HL-60 (cell line): ENCODE measurements around the gene BSDC1.

Experiments used
- DNase-seq, 2 experiments: peaks; one replicate each; pipeline ENCODE4 v3.0.0-alpha.2; 2010 to 2020; ENCODE audit warnings: low read depth in 1 of 2, low spot score in 1 of 2
- H3K27ac ChIP-seq: fragments of 250-450 bp; sonication (Bioruptor Pico); replicated peaks from 2 replicates; pipeline ENCODE4 v1.5.1; 2020; ENCODE audit warnings: mild to moderate bottlenecking, moderate library complexity
- H3K27me3 ChIP-seq: fragments of 250-450 bp; sonication (Bioruptor Pico); 2 replicates; pipeline ENCODE4 v1.5.1; 2021; ENCODE audit warnings: mild to moderate bottlenecking, moderate library complexity; ENCODE audit not compliant: insufficient read depth, poor library complexity, severe bottlenecking
- H3K4me3 ChIP-seq: replicated peaks from 2 replicates; pipeline ENCODE4 v1.5.1; 2011; ENCODE audit warnings: mild to moderate bottlenecking, control low read depth, low read length; ENCODE audit not compliant: insufficient read depth
- GABPA ChIP-seq: IDR thresholded peaks from 2 replicates; pipeline ENCODE4 v1.6.1; 2012; ENCODE audit warnings: low read depth
- POLR2AphosphoS5 ChIP-seq: IDR thresholded peaks from 2 replicates; pipeline ENCODE4 v1.6.1; 2012; ENCODE audit warnings: low read depth
- SPI1 ChIP-seq: IDR thresholded peaks from 2 replicates; pipeline ENCODE4 v1.6.1; 2012; ENCODE audit warnings: low read depth, mild to moderate bottlenecking, borderline replicate concordance
- TF ChIP-seq, protein P1 (sequence below): IDR thresholded peaks from 2 replicates; pipeline ENCODE4 v1.6.1; 2012; ENCODE audit warnings: low read depth; ENCODE audit not compliant: insufficient replicate concordance
- TF ChIP-seq, protein P2 (sequence below): IDR thresholded peaks from one replicate; pipeline ENCODE4 v1.5.1; 2011; ENCODE audit warnings: low read length, control low read depth, inconsistent platforms; ENCODE audit not compliant: insufficient read depth

BSDC1 gene

DNA sequence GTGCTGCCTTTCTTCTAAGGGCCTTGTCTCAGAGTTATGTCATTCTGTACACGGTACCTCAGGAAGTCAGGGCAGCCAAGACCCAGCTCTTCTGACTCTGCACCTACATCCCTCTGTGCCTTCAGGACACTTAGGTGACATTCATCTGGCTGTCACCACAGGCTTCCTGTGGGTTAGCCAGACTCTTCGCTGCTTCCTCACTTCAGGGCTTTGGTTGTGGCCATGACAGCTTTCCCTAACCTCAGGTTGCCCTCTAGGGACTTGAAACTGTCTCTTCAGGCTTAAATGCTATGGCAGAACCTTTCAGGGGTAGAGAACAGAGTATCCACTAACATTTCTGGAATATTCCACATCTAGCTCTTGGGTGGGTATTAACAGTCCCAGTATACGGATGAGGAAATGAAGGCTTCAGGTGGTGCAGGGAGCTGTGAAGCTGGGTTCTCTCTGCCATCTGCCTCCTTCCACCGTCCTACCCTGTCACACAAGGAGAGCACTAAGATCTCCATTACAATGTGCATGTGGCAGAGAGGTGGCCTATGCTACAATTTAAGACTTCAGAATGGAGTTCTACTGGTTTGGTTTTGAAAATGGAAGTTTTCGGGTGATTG is 22.0 kb downstream of the BSDC1 start:
- peak; percentile 38 to 88 for DNase-seq
- TF ChIP-seq, protein P1, sequence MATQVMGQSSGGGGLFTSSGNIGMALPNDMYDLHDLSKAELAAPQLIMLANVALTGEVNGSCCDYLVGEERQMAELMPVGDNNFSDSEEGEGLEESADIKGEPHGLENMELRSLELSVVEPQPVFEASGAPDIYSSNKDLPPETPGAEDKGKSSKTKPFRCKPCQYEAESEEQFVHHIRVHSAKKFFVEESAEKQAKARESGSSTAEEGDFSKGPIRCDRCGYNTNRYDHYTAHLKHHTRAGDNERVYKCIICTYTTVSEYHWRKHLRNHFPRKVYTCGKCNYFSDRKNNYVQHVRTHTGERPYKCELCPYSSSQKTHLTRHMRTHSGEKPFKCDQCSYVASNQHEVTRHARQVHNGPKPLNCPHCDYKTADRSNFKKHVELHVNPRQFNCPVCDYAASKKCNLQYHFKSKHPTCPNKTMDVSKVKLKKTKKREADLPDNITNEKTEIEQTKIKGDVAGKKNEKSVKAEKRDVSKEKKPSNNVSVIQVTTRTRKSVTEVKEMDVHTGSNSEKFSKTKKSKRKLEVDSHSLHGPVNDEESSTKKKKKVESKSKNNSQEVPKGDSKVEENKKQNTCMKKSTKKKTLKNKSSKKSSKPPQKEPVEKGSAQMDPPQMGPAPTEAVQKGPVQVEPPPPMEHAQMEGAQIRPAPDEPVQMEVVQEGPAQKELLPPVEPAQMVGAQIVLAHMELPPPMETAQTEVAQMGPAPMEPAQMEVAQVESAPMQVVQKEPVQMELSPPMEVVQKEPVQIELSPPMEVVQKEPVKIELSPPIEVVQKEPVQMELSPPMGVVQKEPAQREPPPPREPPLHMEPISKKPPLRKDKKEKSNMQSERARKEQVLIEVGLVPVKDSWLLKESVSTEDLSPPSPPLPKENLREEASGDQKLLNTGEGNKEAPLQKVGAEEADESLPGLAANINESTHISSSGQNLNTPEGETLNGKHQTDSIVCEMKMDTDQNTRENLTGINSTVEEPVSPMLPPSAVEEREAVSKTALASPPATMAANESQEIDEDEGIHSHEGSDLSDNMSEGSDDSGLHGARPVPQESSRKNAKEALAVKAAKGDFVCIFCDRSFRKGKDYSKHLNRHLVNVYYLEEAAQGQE: no peak
- TF ChIP-seq POLR2AphosphoS5 (peak; percentile 53; the same call in 1 of the 2 replicates), SPI1 (peak; percentile 48; the same call in 1 of the 2 replicates)
- TF ChIP-seq, protein P2, sequence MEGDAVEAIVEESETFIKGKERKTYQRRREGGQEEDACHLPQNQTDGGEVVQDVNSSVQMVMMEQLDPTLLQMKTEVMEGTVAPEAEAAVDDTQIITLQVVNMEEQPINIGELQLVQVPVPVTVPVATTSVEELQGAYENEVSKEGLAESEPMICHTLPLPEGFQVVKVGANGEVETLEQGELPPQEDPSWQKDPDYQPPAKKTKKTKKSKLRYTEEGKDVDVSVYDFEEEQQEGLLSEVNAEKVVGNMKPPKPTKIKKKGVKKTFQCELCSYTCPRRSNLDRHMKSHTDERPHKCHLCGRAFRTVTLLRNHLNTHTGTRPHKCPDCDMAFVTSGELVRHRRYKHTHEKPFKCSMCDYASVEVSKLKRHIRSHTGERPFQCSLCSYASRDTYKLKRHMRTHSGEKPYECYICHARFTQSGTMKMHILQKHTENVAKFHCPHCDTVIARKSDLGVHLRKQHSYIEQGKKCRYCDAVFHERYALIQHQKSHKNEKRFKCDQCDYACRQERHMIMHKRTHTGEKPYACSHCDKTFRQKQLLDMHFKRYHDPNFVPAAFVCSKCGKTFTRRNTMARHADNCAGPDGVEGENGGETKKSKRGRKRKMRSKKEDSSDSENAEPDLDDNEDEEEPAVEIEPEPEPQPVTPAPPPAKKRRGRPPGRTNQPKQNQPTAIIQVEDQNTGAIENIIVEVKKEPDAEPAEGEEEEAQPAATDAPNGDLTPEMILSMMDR: peak; percentile 8

DNA sequence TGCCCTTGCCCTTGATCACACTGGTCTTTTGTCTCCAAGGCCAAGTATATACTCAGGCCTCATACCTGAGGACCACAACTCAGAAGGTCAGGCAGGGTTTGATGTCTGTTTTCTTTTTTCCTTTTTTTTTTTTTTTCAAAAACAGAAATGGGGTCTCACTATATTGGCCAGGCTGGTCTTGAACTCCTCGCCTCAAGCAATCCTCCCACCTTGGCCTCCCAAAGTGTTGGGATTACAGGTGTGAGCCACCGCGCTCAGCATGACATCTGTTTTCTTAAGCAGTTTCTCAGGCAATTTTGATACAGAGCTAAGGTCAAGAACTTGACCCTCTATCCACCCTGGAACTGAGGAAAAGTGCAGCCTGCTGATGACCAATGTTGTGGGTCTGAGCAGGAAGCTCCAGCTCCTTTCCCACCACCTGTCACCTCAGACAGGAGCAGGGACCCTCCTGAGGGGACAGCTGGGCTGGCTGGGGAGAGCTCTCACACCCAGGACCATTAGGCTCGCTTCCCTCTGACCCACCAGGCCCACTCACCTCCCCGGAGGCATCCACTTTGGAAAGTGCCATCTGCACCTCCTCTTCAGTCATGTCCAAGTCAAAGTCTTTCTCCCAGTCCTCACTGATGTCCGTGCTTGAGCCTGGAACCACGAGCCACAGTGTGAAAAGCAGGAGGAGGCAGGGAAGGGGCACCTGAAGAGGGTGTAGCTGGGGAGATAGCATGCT is 26.2 kb downstream of the BSDC1 start:
- no peaks in the 10 kb centered on the region for H3K27me3 ChIP-seq
- H3K27ac ChIP-seq: no peak overlapping the region
- H3K4me3 ChIP-seq: no peak overlapping the region
- DNase-seq: no peak
- no peak for TF ChIP-seq SPI1
- TF ChIP-seq, protein P2: no peak
- TF ChIP-seq, protein P1: no peak
- TF ChIP-seq POLR2AphosphoS5: no peak
- no peak for TF ChIP-seq GABPA

More for the DNA sequence above, 22.0 kb downstream of the BSDC1 start:
- Histone ChIP-seq H3K4me3 (no peak overlapping the region), H3K27me3 (no peaks in the 10 kb centered on the region), H3K27ac (no peak overlapping the region; the same call in 1 of the 2 replicates)

DNA sequence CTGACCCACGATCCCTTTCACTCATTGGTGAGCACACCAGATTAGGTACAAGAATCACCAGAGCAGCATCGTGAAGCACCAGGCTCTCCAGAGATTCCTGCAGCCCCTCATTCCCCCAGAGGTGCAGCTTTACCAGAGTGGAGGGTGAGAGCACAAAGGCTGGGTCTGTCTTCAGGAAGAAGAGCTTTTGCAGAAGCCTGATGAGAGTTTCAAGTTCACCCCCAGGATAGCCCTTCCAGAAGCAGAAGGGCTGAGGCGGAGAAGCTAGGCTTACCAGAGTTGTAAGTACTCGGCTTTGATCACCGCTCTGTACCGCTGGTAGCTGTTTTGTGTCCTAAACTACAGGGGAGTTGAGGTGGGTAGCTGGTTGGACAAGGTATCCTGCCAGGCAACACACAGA is 28.8 kb downstream of the BSDC1 start:
- Histone ChIP-seq H3K27ac (no peak overlapping the region), H3K27me3 (no peaks in the 10 kb centered on the region), H3K4me3 (no peak overlapping the region)
- TF ChIP-seq GABPA: no peak
- no peak for TF ChIP-seq SPI1
- TF ChIP-seq POLR2AphosphoS5: no peak
- TF ChIP-seq, protein P2: no peak
- TF ChIP-seq, protein P1: no peak
- no peak for DNase-seq
